Measurements from ENCODE around the gene B3GALNT1. TPM values are rescaled to one million over a fixed set of nuclear protein-coding genes. Genes with fewer than 3 reads are reported as not detected.

The B3GALNT1 gene
- total RNA-seq, 1 donor from 2014 or later, result 56.1 TPM

DNA sequence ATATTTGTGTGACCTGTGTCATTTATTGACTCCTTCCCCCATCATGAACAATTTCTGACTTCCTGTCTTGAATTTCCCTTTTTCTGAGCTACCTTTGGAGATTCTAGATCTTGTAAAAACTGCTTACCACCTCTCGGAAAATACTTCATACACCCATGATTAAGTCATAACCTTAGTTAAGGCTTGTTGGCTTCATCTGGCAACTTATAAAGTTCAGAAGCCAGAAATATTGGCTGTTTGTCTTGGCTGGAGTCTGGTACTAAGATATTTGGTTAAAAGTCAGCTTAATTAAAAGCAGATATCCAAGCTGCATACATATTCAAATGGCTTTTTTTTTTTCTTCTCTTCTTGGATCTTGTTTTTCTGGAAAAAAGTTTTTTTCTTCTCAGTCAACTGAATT lies 37.3 kb upstream of the B3GALNT1 start:
- TF ChIP-seq CTCF (IDR thresholded peaks at IDR 0.05; ENCODE audit: borderline replicate concordance), result no peak
- intact Hi-C loops (cut with micrococcal nuclease), result no loop called here
- Histone ChIP-seq H3K27ac (replicated peaks) (no peak overlapping the region), H3K4me3 (no peak overlapping the region), H3K27me3 (ENCODE audit: low read depth) (no peaks in the 10 kb centered on the region), H3K4me1 (peaks cover 5% of the 10 kb centered on the region), H3K36me3 (no peaks in the 10 kb centered on the region), H3K9me3 (replicated peaks) (peaks cover 6% of the 10 kb centered on the region)
- no peak for DNase-seq

DNA sequence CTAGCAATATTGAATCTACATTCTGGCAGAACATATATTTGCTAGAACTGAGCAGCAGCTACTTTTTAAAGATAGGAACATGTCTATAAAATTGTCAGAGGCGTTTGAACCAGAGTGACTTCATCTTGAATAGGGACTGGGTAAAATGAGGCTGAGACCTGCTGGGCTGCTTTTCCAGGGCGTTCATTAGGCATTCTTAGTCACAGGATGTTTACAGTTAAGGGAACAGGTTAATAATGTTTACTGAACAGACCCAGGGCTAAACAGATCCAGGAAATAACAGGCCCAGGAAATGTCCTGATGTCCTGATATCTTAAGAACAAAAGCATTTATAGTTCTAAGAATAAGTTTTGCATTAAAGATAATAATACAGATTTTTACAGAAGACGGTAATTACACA lies 34.5 kb upstream of the B3GALNT1 start:
- Histone ChIP-seq H3K9me3 (replicated peaks) (peaks cover 6% of the 10 kb centered on the region), H3K27ac (replicated peaks) (no peak overlapping the region), H3K27me3 (ENCODE audit: low read depth) (no peaks in the 10 kb centered on the region), H3K4me1 (peaks cover 5% of the 10 kb centered on the region), H3K36me3 (no peaks in the 10 kb centered on the region), H3K4me3 (no peak overlapping the region)
- intact Hi-C loops (cut with micrococcal nuclease), result no loop called here
- TF ChIP-seq CTCF (IDR thresholded peaks at IDR 0.05; ENCODE audit: borderline replicate concordance), result no peak
- DNase-seq, result no peak

- intact Hi-C loops (cut with micrococcal nuclease), result no loop called here
- Histone ChIP-seq H3K27me3 (ENCODE audit: low read depth) (no peaks in the 10 kb centered on the region), H3K9me3 (replicated peaks) (peaks cover 6% of the 10 kb centered on the region), H3K27ac (replicated peaks) (no peak overlapping the region), H3K4me3 (no peak overlapping the region), H3K4me1 (peaks cover 3% of the 10 kb centered on the region), H3K36me3 (no peaks in the 10 kb centered on the region)
- no peak for TF ChIP-seq CTCF (IDR thresholded peaks at IDR 0.05; ENCODE audit: borderline replicate concordance)
- DNase-seq, result no peak
Observed at GRCh38 chr3:161137260-161137659, 32.1 kb upstream of the B3GALNT1 start.

DNA sequence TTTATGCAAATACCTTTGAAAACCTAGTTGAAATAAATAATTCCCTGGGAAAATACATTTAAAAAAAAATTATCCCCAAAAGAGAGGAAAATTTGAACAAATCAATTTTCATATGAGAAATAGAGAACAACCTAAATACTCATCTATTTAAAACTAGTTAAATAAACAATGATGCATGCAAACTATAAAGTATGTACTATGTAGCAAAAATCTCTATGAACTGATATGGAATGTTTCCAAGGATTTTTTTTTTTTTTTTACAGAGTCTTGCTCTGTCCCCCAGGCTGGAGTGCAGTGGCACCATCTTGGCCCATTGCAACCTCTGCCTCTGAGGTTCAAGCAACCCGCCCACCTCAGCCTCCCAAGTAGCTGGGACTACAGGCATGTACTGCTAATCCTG lies 27.2 kb upstream of the B3GALNT1 start:
- intact Hi-C loops (cut with micrococcal nuclease), result no loop called here
- no peak for DNase-seq
- peaks cover 3% of the 10 kb centered on the region for H3K9me3 ChIP-seq (replicated peaks)
- no peaks in the 10 kb centered on the region for H3K36me3 ChIP-seq
- no peak overlapping the region for H3K27ac ChIP-seq (replicated peaks)
- no peaks in the 10 kb centered on the region for H3K4me1 ChIP-seq
- no peak for TF ChIP-seq CTCF (IDR thresholded peaks at IDR 0.05; ENCODE audit: borderline replicate concordance)
- no peaks in the 10 kb centered on the region for H3K27me3 ChIP-seq (ENCODE audit: low read depth)
- no peak overlapping the region for H3K4me3 ChIP-seq

- Histone ChIP-seq H3K27ac (replicated peaks) (no peak overlapping the region), H3K9me3 (replicated peaks) (peaks cover 44% of the 10 kb centered on the region), H3K27me3 (ENCODE audit: low read depth) (no peaks in the 10 kb centered on the region), H3K4me1 (peaks cover 11% of the 10 kb centered on the region), H3K4me3 (no peak overlapping the region), H3K36me3 (peaks cover 3% of the 10 kb centered on the region)
- no peak for TF ChIP-seq CTCF (IDR thresholded peaks at IDR 0.05; ENCODE audit: borderline replicate concordance)
- intact Hi-C loops (cut with micrococcal nuclease), result no loop called here
- no peak for DNase-seq
Observed at GRCh38 chr3:161126495-161126894, 21.3 kb upstream of the B3GALNT1 start.

DNA sequence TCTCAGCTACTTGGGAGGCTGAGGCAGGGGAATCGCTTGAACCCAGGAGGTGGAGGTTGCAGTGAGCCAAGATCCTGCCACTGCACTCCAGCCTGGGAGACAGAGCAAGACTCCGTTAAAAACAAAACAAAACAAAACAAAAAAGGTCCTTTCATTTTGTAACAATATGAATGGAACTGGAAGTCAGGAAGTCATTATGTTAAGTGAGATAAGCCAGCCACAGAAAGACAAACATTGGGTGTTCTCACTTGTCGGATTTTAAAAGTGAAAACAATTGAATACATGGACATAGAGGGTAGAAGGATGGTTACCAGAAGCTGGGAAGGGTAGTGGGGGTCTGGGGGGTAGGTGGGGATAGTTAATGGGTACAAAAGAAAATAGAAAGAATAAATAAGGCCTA lies 12.5 kb upstream of the B3GALNT1 start:
- DNase-seq, result no peak
- Histone ChIP-seq H3K27me3 (ENCODE audit: low read depth) (no peaks in the 10 kb centered on the region), H3K27ac (replicated peaks) (no peak overlapping the region), H3K4me3 (no peak overlapping the region), H3K9me3 (replicated peaks) (peaks cover 69% of the 10 kb centered on the region), H3K4me1 (no peaks in the 10 kb centered on the region), H3K36me3 (peaks cover 3% of the 10 kb centered on the region)
- TF ChIP-seq CTCF (IDR thresholded peaks at IDR 0.05; ENCODE audit: borderline replicate concordance), result no peak
- intact Hi-C loops (cut with micrococcal nuclease), result no loop called here
